SK-N-SH treated with all-trans-retinoic acid at 6 μM for 48 hours (cell line): ENCODE results near the gene SLF1.

Experiments used
- ATAC-seq: fragments of 200-7000 bp; cut with Tn5 transposase; 3 replicates; pipeline ENCODE4 v1.9.1; 2020; ENCODE audit warnings: mild to moderate bottlenecking, moderate library complexity
- ARNTL ChIP-seq: fragments of 450-650 bp; formaldehyde crosslinking; IDR thresholded peaks from 2 replicates; pipeline ENCODE4 v1.5.0; 2020; ENCODE audit warnings: low read depth, mild to moderate bottlenecking, moderate library complexity, borderline replicate concordance
- BACH2 ChIP-seq: fragments of 250-450 bp; sonication (Bioruptor Pico); IDR thresholded peaks from 2 replicates; pipeline ENCODE4 v1.9.0; 2021; ENCODE audit warnings: mild to moderate bottlenecking, borderline replicate concordance
- CREB5 ChIP-seq: fragments of 250-450 bp; sonication (Bioruptor Pico); IDR thresholded peaks from 2 replicates; pipeline ENCODE4 v1.5.1; 2020; ENCODE audit warnings: low read depth, mild to moderate bottlenecking, moderate library complexity
- CSDC2 ChIP-seq: fragments of 250-450 bp; sonication (Bioruptor Pico); IDR thresholded peaks from 2 replicates; pipeline ENCODE4 v1.5.0; 2020; ENCODE audit warnings: mild to moderate bottlenecking, moderate library complexity
- CSRNP3 ChIP-seq: fragments of 250-450 bp; sonication (Bioruptor Pico); IDR thresholded peaks from 2 replicates; pipeline ENCODE4 v1.5.1; 2021; ENCODE audit warnings: mild to moderate bottlenecking, moderate library complexity
- ESRRG ChIP-seq: fragments of 250-450 bp; sonication (Bioruptor Pico); IDR thresholded peaks from 2 replicates; pipeline ENCODE4 v1.6.1; 2021; ENCODE audit warnings: mild to moderate bottlenecking
- ISL1 ChIP-seq: fragments of 250-450 bp; sonication (Bioruptor Pico); IDR thresholded peaks from 2 replicates; pipeline ENCODE4 v2.1.2; 2022; ENCODE audit warnings: mild to moderate bottlenecking, moderate library complexity
- OSR1 ChIP-seq: fragments of 250-450 bp; sonication (Bioruptor Pico); IDR thresholded peaks from 2 replicates; pipeline ENCODE4 v1.8.0; 2022; ENCODE audit warnings: moderate library complexity, mild to moderate bottlenecking, inconsistent platforms
- POU6F1 ChIP-seq: fragments of 250-450 bp; sonication (Bioruptor Pico); IDR thresholded peaks from 2 replicates; pipeline ENCODE4 v1.8.0; 2021; ENCODE audit warnings: low read depth, mild to moderate bottlenecking, moderate library complexity, borderline replicate concordance
- SNAI2 ChIP-seq: fragments of 250-450 bp; sonication (Bioruptor Pico); IDR thresholded peaks from 2 replicates; pipeline ENCODE4 v1.5.0; 2020; ENCODE audit warnings: mild to moderate bottlenecking, moderate library complexity
- TCF4 ChIP-seq: fragments of 250-450 bp; sonication (Bioruptor Pico); IDR thresholded peaks from 2 replicates; pipeline ENCODE4 v1.8.0; 2021; ENCODE audit warnings: mild to moderate bottlenecking, moderate library complexity, borderline replicate concordance
- TOX ChIP-seq: fragments of 250-450 bp; sonication (Bioruptor Pico); IDR thresholded peaks from 2 replicates; pipeline ENCODE4 v1.8.0; 2021; ENCODE audit warnings: mild to moderate bottlenecking, moderate library complexity, borderline replicate concordance
- TSHZ2 ChIP-seq: fragments of 250-450 bp; sonication (Bioruptor Pico); IDR thresholded peaks from 2 replicates; pipeline ENCODE4 v1.5.0; 2020; ENCODE audit warnings: mild to moderate bottlenecking, moderate library complexity
- ZFP30 ChIP-seq: fragments of 450-650 bp; formaldehyde crosslinking; IDR thresholded peaks from 2 replicates; pipeline ENCODE4 v1.5.0; 2022; ENCODE audit warnings: mild to moderate bottlenecking, moderate library complexity
- ZNF565 ChIP-seq: fragments of 450-650 bp; formaldehyde crosslinking; conservative IDR thresholded peaks from 2 replicates; pipeline ENCODE4 v1.5.0; 2020; ENCODE audit warnings: low read depth, mild to moderate bottlenecking, moderate library complexity
- ZNF70 ChIP-seq: fragments of 450-650 bp; formaldehyde crosslinking; IDR thresholded peaks from 2 replicates; pipeline ENCODE4 v1.5.0; 2020; ENCODE audit warnings: mild to moderate bottlenecking, moderate library complexity
- ZNF8 ChIP-seq: fragments of 450-650 bp; formaldehyde crosslinking; IDR thresholded peaks from 2 replicates; pipeline ENCODE4 v1.5.0; 2020; ENCODE audit warnings: mild to moderate bottlenecking, moderate library complexity

Gene SLF1

GRCh38 chr5:94670726-94671125 lies 52.3 kb downstream of the SLF1 start:
- TF ChIP-seq POU6F1 (CRISPR knock-in tag) (no peak), ZNF8 (CRISPR knock-in tag) (no peak), ZNF70 (CRISPR knock-in tag) (no peak), CSDC2 (no peak), OSR1 (CRISPR knock-in tag) (no peak), TSHZ2 (no peak), CSRNP3 (CRISPR knock-in tag) (no peak), ZFP30 (CRISPR knock-in tag) (no peak), ARNTL (no peak), ZNF565 (CRISPR knock-in tag) (no peak)
- ATAC-seq, result no peak

GRCh38 chr5:94672746-94673145 lies 54.3 kb downstream of the SLF1 start:
- 0 out of 3 replicates have a peak, but pooled peaks have one; percentile 36 for ATAC-seq
- TF ChIP-seq ISL1 (CRISPR knock-in tag) (peak; percentile 43), BACH2 (CRISPR knock-in tag) (no peak), ZNF8 (CRISPR knock-in tag) (0 out of 2 replicates have a peak, but pooled peaks have one; percentile 13), CSRNP3 (CRISPR knock-in tag) (no peak)

- TF ChIP-seq ISL1 (CRISPR knock-in tag) (peak; percentile 53), CSRNP3 (CRISPR knock-in tag) (no peak)
- peak; percentile 65 for ATAC-seq
Measured at GRCh38 chr5:94674490-94675382, 56.3 kb downstream of the SLF1 start.

- no peak for ATAC-seq
- TF ChIP-seq SNAI2 (CRISPR knock-in tag), result no peak
- TF ChIP-seq CSDC2, result no peak
- no peak for TF ChIP-seq BACH2 (CRISPR knock-in tag)
- no peak for TF ChIP-seq ISL1 (CRISPR knock-in tag)
- no peak for TF ChIP-seq ZFP30 (CRISPR knock-in tag)
- TF ChIP-seq ZNF70 (CRISPR knock-in tag), result no peak
- no peak for TF ChIP-seq TCF4 (CRISPR knock-in tag)
- TF ChIP-seq TSHZ2, result no peak
- no peak for TF ChIP-seq ESRRG
- no peak for TF ChIP-seq OSR1 (CRISPR knock-in tag)
- no peak for TF ChIP-seq TOX
- no peak for TF ChIP-seq CSRNP3 (CRISPR knock-in tag)
- no peak for TF ChIP-seq CREB5 (CRISPR knock-in tag)
Measured at GRCh38 chr5:94675965-94676618, 57.6 kb downstream of the SLF1 start.
